NOMO-1 (cell line): Measurements from ENCODE around the gene MXRA8.
"Not testable (repeated sequence)": the region's sequence is repeated elsewhere in the genome, so short reads cannot be mapped to it uniquely, and the experiment has no call there.

Source experiments
- DNase-seq, 2 experiments: peaks; one replicate each; lab custom pipeline; 2025; ENCODE audit not compliant: unreplicated experiment in 2 of 2; lab: John Stamatoyannopoulos, UW

MXRA8 gene, protein sequence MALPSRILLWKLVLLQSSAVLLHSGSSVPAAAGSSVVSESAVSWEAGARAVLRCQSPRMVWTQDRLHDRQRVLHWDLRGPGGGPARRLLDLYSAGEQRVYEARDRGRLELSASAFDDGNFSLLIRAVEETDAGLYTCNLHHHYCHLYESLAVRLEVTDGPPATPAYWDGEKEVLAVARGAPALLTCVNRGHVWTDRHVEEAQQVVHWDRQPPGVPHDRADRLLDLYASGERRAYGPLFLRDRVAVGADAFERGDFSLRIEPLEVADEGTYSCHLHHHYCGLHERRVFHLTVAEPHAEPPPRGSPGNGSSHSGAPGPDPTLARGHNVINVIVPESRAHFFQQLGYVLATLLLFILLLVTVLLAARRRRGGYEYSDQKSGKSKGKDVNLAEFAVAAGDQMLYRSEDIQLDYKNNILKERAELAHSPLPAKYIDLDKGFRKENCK

DNA sequence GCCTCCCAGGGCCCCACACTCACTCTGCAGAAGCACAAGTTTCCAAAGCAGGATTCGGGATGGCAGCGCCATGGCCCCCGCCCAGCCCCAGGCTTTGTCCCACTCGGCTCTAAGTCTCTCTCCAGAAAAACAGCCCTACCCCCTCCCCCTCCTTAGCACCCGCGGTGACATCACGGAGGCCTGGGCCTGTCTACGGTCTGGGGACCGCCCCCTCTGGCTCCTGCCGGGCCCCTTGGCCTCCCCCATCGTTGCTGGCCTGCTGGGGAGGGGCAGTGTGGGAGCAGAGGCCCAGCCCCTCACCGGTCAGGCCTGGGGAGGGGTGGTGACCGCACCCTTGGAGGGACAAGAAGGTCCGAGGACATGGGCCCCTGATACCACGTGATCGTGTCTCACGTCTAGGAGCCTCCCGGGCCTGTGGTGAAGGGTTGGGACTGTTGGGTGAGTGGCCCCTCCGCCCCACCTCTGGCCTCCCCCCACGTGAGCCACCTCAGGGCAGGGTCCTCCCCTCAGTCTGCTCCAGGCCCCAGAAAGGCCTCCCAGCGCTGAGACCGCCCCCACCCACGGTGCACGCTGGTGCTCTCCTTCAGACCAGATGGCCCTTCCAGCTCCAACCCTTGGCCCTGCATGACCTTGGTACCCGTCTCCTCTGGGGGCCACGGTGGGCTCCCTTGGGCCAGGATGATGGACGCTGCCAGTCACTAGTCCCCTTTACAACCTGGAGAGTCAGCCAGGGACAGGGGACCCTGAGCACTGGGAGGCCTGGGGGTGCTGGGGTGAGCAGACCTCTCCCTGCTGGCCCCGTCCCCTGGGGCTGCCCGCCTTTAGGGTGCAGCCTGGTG, at the start of gene MXRA8:
Gene MXRA8, minus strand, starts transcription at position 123 of the 839 bp plus-strand sequence. Its CDS starts 51 bp downstream, at position 72.
- DNase-seq = peak in 1 of 2 experiments; percentile 30

DNA sequence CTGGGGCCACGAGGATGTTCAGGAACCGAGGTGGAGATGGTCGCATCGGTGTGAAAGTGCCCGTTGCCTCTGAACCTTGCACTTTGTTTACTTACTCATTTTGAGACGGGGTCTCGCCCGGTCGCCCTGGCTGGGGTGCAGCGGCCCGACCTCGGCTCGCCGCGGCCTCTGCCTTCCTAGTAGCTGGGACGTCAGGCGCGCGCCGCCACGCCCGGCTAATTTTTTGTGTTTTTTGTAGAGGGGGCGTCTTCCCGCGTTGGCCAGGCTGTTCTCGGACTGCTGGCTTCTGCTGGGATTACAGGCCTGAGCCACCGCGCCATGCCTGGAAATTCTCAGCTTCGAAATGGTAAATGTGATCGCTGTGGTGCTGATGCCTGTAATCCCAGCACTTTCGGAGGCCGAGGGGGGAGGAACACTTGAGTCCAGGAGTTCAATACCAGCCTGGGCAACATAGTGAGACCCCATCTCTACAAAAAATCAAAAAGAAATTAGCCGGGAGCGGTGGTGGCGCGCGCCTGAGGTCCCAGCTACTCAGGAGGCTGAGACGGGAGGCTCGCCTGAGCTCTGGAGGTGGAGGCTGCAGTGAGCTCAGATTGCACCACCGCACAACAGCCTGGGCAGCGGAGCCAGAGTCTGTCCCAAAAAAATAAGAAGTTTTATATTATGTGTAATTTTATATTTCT, 49.4 kb upstream of the MXRA8 start:
- peak; percentile 2 to 19 for DNase-seq

DNA sequence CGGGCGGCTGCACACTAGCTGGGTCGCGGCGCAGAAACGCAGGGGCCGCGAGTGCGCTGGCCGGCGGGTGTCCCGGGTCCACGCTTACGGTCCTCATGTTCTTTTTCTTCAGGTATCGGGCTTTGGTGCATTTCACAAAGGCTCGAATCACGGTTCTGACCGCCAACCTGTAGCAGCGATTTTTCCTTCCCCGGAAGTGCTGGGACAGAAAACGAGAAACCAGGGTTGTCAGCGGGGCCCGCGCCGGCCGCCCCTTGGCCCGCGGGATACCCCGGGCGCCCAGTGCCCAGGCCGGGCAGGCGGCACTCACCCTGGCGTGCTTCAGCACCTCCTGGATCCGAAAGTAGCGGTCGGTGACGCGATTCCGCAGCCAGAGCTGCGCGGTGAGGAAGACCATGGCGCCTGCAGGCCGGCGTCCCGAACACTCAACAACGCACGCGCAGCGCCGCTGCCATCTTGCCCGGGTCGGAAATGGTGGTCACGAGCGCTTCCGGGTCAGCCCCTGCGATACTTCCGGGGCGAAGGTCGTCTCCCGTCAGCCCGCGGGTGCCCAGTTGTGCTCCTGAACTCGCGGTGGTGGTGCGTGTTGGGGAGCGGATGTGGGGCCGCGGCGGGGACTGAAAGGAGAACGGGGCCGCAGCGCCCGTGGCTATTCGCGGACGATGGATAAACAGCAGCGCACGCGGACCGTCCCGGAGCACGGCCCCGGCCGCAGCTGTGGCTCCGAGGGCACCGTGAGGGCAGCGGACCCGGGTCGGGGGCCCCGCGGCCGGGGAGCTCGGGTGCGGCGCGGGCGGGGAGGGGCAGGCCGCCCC, 48.7 kb upstream of the MXRA8 start, which contains the start of gene MRPL20:
Gene MRPL20, minus strand, starts transcription at position 473 of the 815 bp plus-strand sequence. Its CDS starts 76 bp downstream, at position 397.
- peak; percentile 92 for DNase-seq

GRCh38 chr1:1406101-1406820, 47.9 kb upstream of the MXRA8 start:
- no peak for DNase-seq

GRCh38 chr1:1403653-1404052, 45.3 kb upstream of the MXRA8 start:
- no peak for DNase-seq

DNA sequence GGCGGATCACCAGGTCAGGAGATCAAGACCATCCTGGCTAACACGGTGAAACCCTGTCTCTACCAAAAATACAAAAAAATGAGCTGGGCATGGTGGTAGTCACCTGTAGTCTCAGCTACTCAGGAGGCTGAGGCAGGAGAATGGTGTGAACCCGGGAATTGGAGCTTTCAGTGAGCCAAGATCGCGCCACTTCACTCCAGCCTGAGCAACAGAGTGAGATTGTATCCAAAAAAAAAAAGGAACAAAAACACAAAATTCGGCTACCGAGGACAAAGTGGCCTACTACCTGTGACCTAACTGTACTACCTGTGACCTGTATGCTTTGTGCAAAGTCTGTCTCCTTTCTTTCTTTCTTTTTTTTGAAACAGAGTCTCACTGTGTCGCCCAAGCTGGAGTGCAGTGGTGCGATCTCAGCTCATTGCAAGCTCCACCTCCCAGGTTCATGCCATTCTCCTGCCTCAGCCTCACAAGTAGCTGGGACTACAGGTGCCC, 44.6 kb upstream of the MXRA8 start:
- not testable (repeated sequence) for DNase-seq

- peak; percentile 14 to 16 for DNase-seq
Observed at GRCh38 chr1:1402072-1402900, 43.9 kb upstream of the MXRA8 start.

DNA sequence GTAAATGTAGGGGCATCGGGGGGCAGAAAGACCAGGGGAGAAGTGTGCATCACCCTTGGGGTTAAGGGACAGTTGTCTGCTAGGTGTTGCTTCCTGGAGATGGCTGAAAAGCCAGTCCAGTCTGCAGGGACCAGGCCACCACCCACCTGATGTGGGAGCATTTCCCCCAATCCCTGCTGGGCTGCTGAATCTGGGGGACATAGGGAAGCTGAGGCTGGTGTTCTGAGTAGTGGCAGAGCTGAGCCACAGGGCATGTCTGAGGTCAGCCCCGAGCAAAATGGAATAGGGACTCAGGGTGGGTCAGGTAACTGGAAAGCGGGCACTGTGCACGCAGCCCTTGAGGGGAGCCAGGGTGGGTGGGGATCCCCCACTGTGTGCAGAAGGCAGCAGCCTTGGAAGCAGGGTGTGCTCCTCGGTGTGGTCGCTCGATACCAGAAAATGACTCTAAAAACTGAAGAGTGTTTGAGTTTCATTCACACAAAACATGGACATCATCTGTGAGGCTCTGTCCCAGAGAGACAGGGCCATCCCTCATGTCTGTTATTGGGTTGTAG, 43.2 kb upstream of the MXRA8 start:
- no peak for DNase-seq

GRCh38 chr1:1400576-1401456, 42.5 kb upstream of the MXRA8 start:
- no peak for DNase-seq

DNA sequence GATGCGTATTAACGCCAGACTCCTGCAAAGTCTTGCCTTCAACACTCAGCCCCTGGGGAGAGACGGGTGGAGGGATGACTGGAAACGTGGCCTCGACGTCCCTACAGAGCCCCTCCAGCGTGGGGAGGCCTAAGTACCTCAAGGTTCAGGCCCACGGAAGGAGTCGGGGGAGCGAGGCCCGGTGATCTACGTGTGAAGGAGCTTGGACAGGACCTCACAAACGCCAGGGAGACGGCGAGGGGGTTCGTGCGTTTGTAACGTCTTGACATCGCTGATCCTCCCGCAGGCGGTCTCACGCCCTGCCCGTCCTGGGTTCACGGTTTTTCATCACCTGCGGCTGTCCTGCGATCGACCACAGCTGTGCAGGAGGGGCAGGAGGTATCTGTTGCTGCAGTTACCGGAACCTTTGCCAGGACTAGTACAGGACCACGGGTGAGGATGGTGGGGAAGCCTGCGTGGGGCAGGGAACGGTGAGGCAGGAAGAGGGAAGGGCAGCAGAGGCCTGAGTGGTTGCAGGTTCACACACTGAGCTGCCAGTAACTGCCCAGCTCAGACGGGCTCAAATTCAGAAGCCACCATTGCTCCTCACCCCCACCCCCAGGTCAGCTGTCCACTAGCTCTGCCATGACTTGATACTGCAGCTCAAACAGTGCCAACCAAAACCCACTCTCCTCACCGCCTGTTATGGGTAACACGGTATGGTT, 41.7 kb upstream of the MXRA8 start:
- no peak for DNase-seq

- peak; percentile 97 to 98 for DNase-seq
Observed at GRCh38 chr1:1399187-1399871, 41.0 kb upstream of the MXRA8 start, which contains the start of gene CCNL2. Gene CCNL2 (minus strand): TSS chr1:1399335. CDS start chr1:1399306, 29 bp downstream.

DNA sequence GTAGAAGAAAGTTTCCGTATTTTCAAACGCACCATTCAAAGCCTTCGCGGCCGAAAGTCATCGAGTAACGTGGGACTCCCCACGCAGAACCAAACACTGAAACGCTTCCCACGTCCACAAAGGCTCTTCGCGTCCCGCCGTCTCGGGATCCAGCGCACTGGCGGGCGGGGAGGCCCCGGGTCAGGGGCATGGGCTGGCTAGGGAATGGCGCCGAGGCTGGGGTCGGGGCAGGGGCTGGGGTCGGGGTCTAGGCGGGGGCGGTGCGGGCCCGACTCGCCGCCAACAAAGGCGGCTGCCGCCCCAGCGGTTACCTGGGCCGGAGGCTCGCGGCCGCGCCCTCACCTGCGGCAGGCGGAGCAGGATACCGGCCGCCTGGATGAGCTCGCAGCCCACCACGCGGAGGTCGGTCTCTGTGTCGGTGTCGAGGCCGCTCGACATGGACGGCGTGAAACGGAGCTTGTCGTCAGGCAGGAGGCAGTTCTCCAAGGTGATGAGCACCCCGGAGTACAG, 40.4 kb upstream of the MXRA8 start:
- DNase-seq = no peak

DNA sequence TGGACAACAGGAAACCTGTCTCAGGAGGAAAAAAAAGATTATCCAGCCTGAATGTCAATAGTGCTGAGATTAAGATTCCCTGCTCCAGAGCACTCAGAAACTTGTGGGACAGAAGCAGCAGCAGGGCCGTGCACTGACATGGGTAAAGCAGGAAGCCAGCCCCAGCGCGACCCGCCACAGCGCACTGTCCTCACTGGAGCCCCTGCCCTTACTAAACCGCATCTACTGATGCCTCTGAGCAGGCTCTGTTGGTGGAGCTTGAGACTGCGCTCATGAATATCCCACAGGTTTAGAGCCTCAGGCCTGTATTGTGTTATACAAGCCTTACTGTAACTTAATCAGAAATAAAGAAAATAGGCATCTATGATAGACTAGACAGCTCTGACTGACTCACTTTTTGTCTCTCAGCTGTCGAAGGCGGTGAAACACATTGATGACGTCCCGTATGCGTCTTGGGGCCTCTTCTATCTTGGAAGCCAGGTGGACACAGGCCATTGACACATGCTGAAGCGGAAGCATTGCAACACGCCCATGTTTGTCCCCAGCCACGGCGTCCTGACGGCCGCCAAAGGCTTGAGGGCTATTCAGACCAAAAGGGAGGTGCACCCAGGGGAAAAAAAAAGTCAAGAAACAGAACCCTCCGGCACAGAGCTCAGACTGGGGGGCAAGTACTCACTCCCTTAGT, 39.6 kb upstream of the MXRA8 start:
- peak in 1 of 2 experiments; percentile 36 for DNase-seq

DNA sequence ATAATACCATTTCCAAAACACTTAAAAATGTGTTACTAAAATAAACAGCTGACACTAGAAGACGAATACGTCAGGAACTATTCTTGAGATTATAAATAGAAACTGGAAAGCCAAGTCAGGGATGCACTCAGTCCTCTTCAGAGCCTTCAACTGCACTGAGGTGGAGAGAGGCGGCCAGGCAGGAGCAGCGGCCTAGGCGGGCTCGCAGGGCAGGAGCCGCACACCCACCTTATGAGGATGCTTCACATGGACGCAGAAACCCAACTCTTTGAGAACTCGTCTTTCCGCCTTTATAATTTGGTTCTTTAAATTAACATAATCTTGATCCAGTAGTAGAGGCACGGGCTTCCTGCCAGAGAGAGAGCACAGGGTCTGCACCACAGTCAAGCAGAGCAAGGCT, 36.8 kb upstream of the MXRA8 start:
- no peak for DNase-seq

GRCh38 chr1:1394116-1394515, 35.8 kb upstream of the MXRA8 start:
- DNase-seq = no peak
